SK-N-SH (cell line): ENCODE measurements around the gene TAF1D. TPM values are rescaled to one million over a fixed set of nuclear protein-coding genes. Genes with fewer than 3 reads are reported as not detected.

ENCODE experiments used
- CTCF ChIA-PET: fragments of 300-600, 350-600 bp; formaldehyde crosslinking; extraction: SDS; loops from one replicate; lab custom pipeline; 2021; lab: Yijun Ruan, JAX
- POLR2A ChIA-PET: fragments of 350-600 bp; sonication (Branson Sonifier 250); formaldehyde crosslinking; extraction: SDS; loops from one replicate; lab custom pipeline; 2020; ENCODE audit warnings: antibody characterized with exemption, inconsistent platforms; lab: Yijun Ruan, JAX
- DNase-seq: peaks from one replicate; pipeline ENCODE4 v3.0.0; 2012
- H2AFZ ChIP-seq: fragments of 200-600 bp; sonication (generic); 2 replicates; pipeline ENCODE4 v1.8.1; 2016; ENCODE audit warnings: antibody characterized with exemption, mild to moderate bottlenecking, low read depth
- H3F3A ChIP-seq: fragments of 200-600 bp; sonication (generic); replicated peaks from 2 replicates; pipeline ENCODE3; 2016; ENCODE audit warnings: antibody characterized with exemption, mild to moderate bottlenecking; ENCODE audit not compliant: insufficient read depth
- H3K27ac ChIP-seq, 2 experiments: fragments of 200-500 bp in 1 of 2; fragments of 200-600 bp in 1 of 2; sonication (Bioruptor generic) in 1 of 2; sonication (generic), shearing (Covaris generic) in 1 of 2; 2 replicates each; pipeline versions ENCODE4 v1.5.1 to v1.6.1; 2014 to 2016; ENCODE audit warnings: low read depth in 2 of 2, inconsistent platforms in 1 of 2, low read length in 1 of 2, mild to moderate bottlenecking in 1 of 2, mixed read lengths in 1 of 2
- H3K27me3 ChIP-seq: fragments of 200-600 bp; sonication (generic), shearing (Covaris generic); 2 replicates; pipeline ENCODE4 v1.6.1; 2016; ENCODE audit warnings: mixed run types; ENCODE audit not compliant: insufficient read depth
- H3K36me3 ChIP-seq, 2 experiments: fragments of 200-500 bp in 1 of 2; fragments of 200-600 bp in 1 of 2; sonication (Bioruptor generic) in 1 of 2; sonication (generic) in 1 of 2; replicated peaks in 1 of 2; 2 replicates each; pipeline versions ENCODE3 to v1.5.1; 2014 to 2016; ENCODE audit warnings: low read length in 1 of 2, mild to moderate bottlenecking in 1 of 2; ENCODE audit not compliant: insufficient read depth in 2 of 2, control insufficient read depth in 1 of 2
- H3K4me1 ChIP-seq, 2 experiments: fragments of 200-500 bp in 1 of 2; fragments of 200-600 bp in 1 of 2; sonication (Bioruptor generic) in 1 of 2; sonication (generic), shearing (Covaris generic) in 1 of 2; 2 replicates each; pipeline versions ENCODE4 v1.5.1 to v1.6.1; 2014 to 2016; ENCODE audit warnings: low read depth in 1 of 2, low read length in 1 of 2, mixed run types in 1 of 2; ENCODE audit not compliant: insufficient read depth in 2 of 2, control insufficient read depth in 1 of 2
- H3K4me2 ChIP-seq: fragments of 200-600 bp; sonication (generic), shearing (Covaris generic); 2 replicates; pipeline ENCODE4 v1.6.1; 2017; ENCODE audit warnings: mixed run types
- H3K4me3 ChIP-seq, 2 experiments: fragments of 200-500 bp in 1 of 2; fragments of 200-600 bp in 1 of 2; sonication (Bioruptor generic) in 1 of 2; sonication (generic), shearing (Covaris generic) in 1 of 2; 2 replicates each; pipeline versions ENCODE4 v1.5.1 to v1.8.1; 2014 to 2016; ENCODE audit warnings: low read depth in 2 of 2, inconsistent platforms in 1 of 2, low read length in 1 of 2, mild to moderate bottlenecking in 1 of 2, mixed read lengths in 1 of 2, moderate library complexity in 1 of 2
- H3K79me2 ChIP-seq: fragments of 200-600 bp; sonication (generic); 2 replicates; pipeline ENCODE4 v1.8.1; 2017; ENCODE audit warnings: mild to moderate bottlenecking; ENCODE audit not compliant: insufficient read depth
- H3K9ac ChIP-seq: fragments of 200-600 bp; sonication (generic); 2 replicates; pipeline ENCODE4 v1.6.1; 2017; ENCODE audit warnings: mixed run types
- H3K9me2 ChIP-seq: fragments of 200-600 bp; sonication (generic); 2 replicates; pipeline ENCODE4 v1.6.1; 2017; ENCODE audit warnings: mixed run types
- H3K9me3 ChIP-seq: fragments of 200-600 bp; sonication (generic); 2 replicates; pipeline ENCODE4 v1.6.1; 2017; ENCODE audit warnings: mixed run types, mild to moderate bottlenecking, moderate library complexity
- H4K20me1 ChIP-seq: fragments of 200-600 bp; sonication (generic); 2 replicates; pipeline ENCODE4 v1.6.1; 2017; ENCODE audit warnings: mild to moderate bottlenecking, mixed run types; ENCODE audit not compliant: insufficient read depth
- MAX ChIP-seq: IDR thresholded peaks from 2 replicates; pipeline ENCODE4 v1.4.0; 2012; ENCODE audit warnings: low read depth
- MXI1 ChIP-seq: IDR thresholded peaks from 2 replicates; pipeline ENCODE4 v1.6.1; 2012; ENCODE audit warnings: mild to moderate bottlenecking, low read depth, low read length, improper control_type of control experiment
- NFIC ChIP-seq: IDR thresholded peaks from 2 replicates; pipeline ENCODE4 v1.4.0; 2012; ENCODE audit warnings: borderline replicate concordance
- NRF1 ChIP-seq: IDR thresholded peaks from 2 replicates; pipeline ENCODE4 v1.6.1; 2012; ENCODE audit warnings: low read depth, mild to moderate bottlenecking, low read length
- SIN3A ChIP-seq: IDR thresholded peaks from 2 replicates; pipeline ENCODE4 v1.6.1; 2012; ENCODE audit warnings: low read depth, mild to moderate bottlenecking, low read length, moderate library complexity, borderline replicate concordance
- TAF1 ChIP-seq: IDR thresholded peaks from 2 replicates; pipeline ENCODE4 v1.6.1; 2012; ENCODE audit warnings: low read depth, mild to moderate bottlenecking, low read length, moderate library complexity, borderline replicate concordance
- USF1 ChIP-seq: IDR thresholded peaks from 2 replicates; pipeline ENCODE4 v1.4.0; 2012; ENCODE audit warnings: low read depth, borderline replicate concordance
- WGBS: methylation state at CpG from one replicate; pipeline ENCODE4 v1.1.6; 2017; ENCODE audit warnings: low lambda C conversion rate; 5-methylcytosine and 5-hydroxymethylcytosine counted together
- polyA plus RNA-seq, 3 experiments: library from polyadenylated mRNA; depleted of rRNA; stranded (reverse); fragments of >200 nt; gene quantifications; 2 replicates each; pipeline ENCODE4 v1.2.3, GENCODE V29; 2012

The TAF1D gene
- polyA plus RNA-seq, 1 of the 3 experiments (the other 2 are of a cell fraction) = 56.7 TPM

- ChIA-PET CTCF (interaction anchor here (0.6 to 1.4 kb wide), 2 partner anchors 42 to 508 kb away, joined by 3 to 5 read pairs; partner anchors contain the start of gene MED17), POLR2A (interaction anchor here (0.6 to 3.3 kb wide), 18 partner anchors 9 to 1026 kb away, joined by 3 to 72 read pairs (median 3); partner anchors contain the start of genes AMOTL1, CEP295, MED17 and VSTM5)
- Histone ChIP-seq H3K36me3 (peaks cover 32 to 43% of the 10 kb centered on the region in 2 experiments), H3K9me3 (no peaks in the 10 kb centered on the region), H3K4me2 (peak overlapping the region; percentile 81), H3K9me2 (no peaks in the 10 kb centered on the region), H2AFZ (peak overlapping the region; percentile 80), H3K4me3 (peak overlapping the region; percentile 94 to 95), H3F3A (peaks cover 20% of the 10 kb centered on the region), H3K79me2 (peaks cover 59% of the 10 kb centered on the region), H3K4me1 (peaks cover 8 to 14% of the 10 kb centered on the region in 2 experiments; a peak in 3 of 4 replicates), H3K9ac (peak overlapping the region; percentile 98), H3K27ac (peak overlapping the region; percentile 86 to 93), H4K20me1 (peaks cover 37% of the 10 kb centered on the region), H3K27me3 (no peaks in the 10 kb centered on the region)
- DNase-seq = no peak
- no peak for TF ChIP-seq SIN3A
- 3% methylated on average over 8 of the region's 8 CpGs for WGBS
These were observed 559 bp upstream of the TAF1D start for GRCh38 chr11:93741882-93742226.

- Histone ChIP-seq H3K9ac (peak overlapping the region; percentile 98), H3K9me3 (no peaks in the 10 kb centered on the region), H3K4me3 (peak overlapping the region; percentile 94 to 95), H3K79me2 (peaks cover 71% of the 10 kb centered on the region), H3F3A (peaks cover 31% of the 10 kb centered on the region), H3K9me2 (no peaks in the 10 kb centered on the region), H3K27me3 (no peaks in the 10 kb centered on the region), H3K27ac (peak overlapping the region; percentile 93 to 96), H3K36me3 (peaks cover 43 to 55% of the 10 kb centered on the region in 2 experiments), H3K4me1 (peaks cover 10 to 24% of the 10 kb centered on the region in 2 experiments; a peak in 3 of 4 replicates), H3K4me2 (peak overlapping the region; percentile 88), H4K20me1 (peaks cover 48% of the 10 kb centered on the region), H2AFZ (peak overlapping the region; percentile 60; the same call in 1 of the 2 replicates)
- CTCF ChIA-PET = interaction anchor here (0.7 to 1.8 kb wide), 3 partner anchors 10 to 41 kb away, joined by 3 to 4 read pairs (median 3); no protein-coding TSS in a partner anchor
- peak; percentile 58 for DNase-seq
- TF ChIP-seq USF1 (peak; percentile 64; the same call in 1 of the 2 replicates), NFIC (no peak), NRF1 (no peak), TAF1 (no peak), MAX (peak; percentile 95), MXI1 (peak; percentile 99)
- WGBS = 1% methylated on average over 16 of the region's 20 CpGs
- POLR2A ChIA-PET = interaction anchor here (0.7 to 3.3 kb wide), 10 partner anchors 10 to 389 kb away, joined by 3 to 72 read pairs (median 4); partner anchors contain the start of genes CEP295 and MED17
These were observed 583 bp downstream of the TAF1D start for GRCh38 chr11:93740730-93741093.
